Pancreas (tissue), 10 donors: ENCODE results near the gene PPM1B. TPM values are rescaled to one million over a fixed set of nuclear protein-coding genes. Genes with fewer than 3 reads are reported as not detected.
"Not testable (repeated sequence)": the region's sequence is repeated elsewhere in the genome, so short reads cannot be mapped to it uniquely, and the experiment has no call there.

Experiments
- ATAC-seq, 4 donors: fragments of 200-7000 bp; cut with Tn5 transposase; one replicate each; pipeline versions ENCODE4 v1.8.0 to v1.9.1; 2020; ENCODE audit warnings: mild to moderate bottlenecking in 4 of 4, moderate library complexity in 4 of 4
- DNase-seq, 6 donors: peaks; one replicate each; pipeline ENCODE4 v3.0.0-alpha.2; 2020
- FAIRE-seq: peaks from 2 replicates; lab custom pipeline; 2012; peaks lifted over from hg19 to GRCh38; lab: Jason Lieb, UNC
- H3K27ac ChIP-seq, 4 donors: fragments of 200-600 bp; sonication (generic); 1 replicate in 3 of 4; 2 replicates in 1 of 4; pipeline versions ENCODE4 v1.5.0 to v1.8.0; 2020
- H3K27me3 ChIP-seq, 4 donors: fragments of 200-600 bp; one replicate each; pipeline ENCODE4 v1.8.0; 2021
- H3K36me3 ChIP-seq, 3 donors: fragments of 200-600 bp; sonication (generic) in 1 of 3; one replicate each; pipeline versions ENCODE4 v1.5.0 to v1.8.0; 2020 to 2021
- H3K4me1 ChIP-seq, 3 donors: fragments of 200-600 bp; one replicate each; pipeline ENCODE4 v1.8.0; 2021
- H3K4me3 ChIP-seq, 4 donors: fragments of 200-600 bp; sonication (generic) in 2 of 4; one replicate each; pipeline versions ENCODE4 v1.5.0 to v1.8.0; 2020 to 2021
- H3K9me3 ChIP-seq, 4 donors: fragments of 200-600 bp; one replicate each; pipeline ENCODE4 v1.8.0; 2021
- CTCF ChIP-seq, 4 donors: fragments of 200-600 bp; sonication (generic) in 3 of 4; IDR thresholded peaks; one replicate each; pipeline versions ENCODE4 v1.5.0 to v1.8.0; 2021; ENCODE audit warnings: antibody characterized with exemption in 4 of 4
- whole genome bisulfite sequencing, 2 donors: extraction: QIAGEN DNeasy Blood & Tissue Kit; methylation state at CpG; one replicate each; pipeline ENCODE4 v1.1.7; 2013; 5-methylcytosine and 5-hydroxymethylcytosine counted together
- intact Hi-C, 3 donors: fragments of 100-400 bp; cut with DNase I; formaldehyde crosslinking; loops; one replicate each; pipeline versions ENCODE4 v1.11.1 to v1.14.2; 2022
- polyA plus RNA-seq, 2 donors: library from polyadenylated mRNA; stranded (reverse); fragments of 200-250 nt; gene quantifications; one replicate each; pipeline ENCODE4 v1.2.3, GENCODE V29; 2013
- total RNA-seq, 6 donors: library from RNA; stranded (reverse); fragmentation: NEBNext Ultra II Directional in 4 of 6; extraction: Animal tissue kit (Norgen Biotek cat#: 25700) in 4 of 6; gene quantifications; one replicate each; pipeline versions ENCODE4 v1.2.1 to v1.2.4, GENCODE V29; 2021 to 2023
- donor health status: healthy with polysubstance abuse.
- donor health status: DM: no; HTN: no; CAD: no; lungs with moderate emphysema.
- donor health status: DM: no; HTN: no; CAD: no.
- donor health status: control.
- donor health status: control.
- donor health status: Bipolar disorder and iron deficiency.
- donor health status: DM: yes; HTN: yes; CAD: no.
- donor health status: DM: no; HTN: no; CAD: no.
- donor health status: DM: no; HTN: no; CAD: no.
- donor health status: DM: yes; HTN: yes; CAD: no.

PPM1B gene
- total and polyA plus RNA-seq, 8 donors: 12.0 to 28.5 (median 19.7) TPM

GRCh38 chr2:44205169-44205568 lies 36.5 kb downstream of the PPM1B start:
- H3K27me3 ChIP-seq: no peaks in the 10 kb centered on the region
- peaks cover 0 to 4% (median 0%) of the 10 kb centered on the region in 3 donors for H3K36me3 ChIP-seq
- H3K9me3 ChIP-seq: no peaks in the 10 kb centered on the region
- 80 to 88% methylated on average over 1 of the region's 1 CpG for WGBS, 2 donors
- intact Hi-C loops: no loop called here
- ATAC-seq (no peak), DNase-seq (no peak), FAIRE-seq (no peak)
- no peak overlapping the region for H3K4me3 ChIP-seq
- no peaks in the 10 kb centered on the region for H3K4me1 ChIP-seq
- no peak for TF ChIP-seq CTCF (IDR thresholded peaks at IDR 0.05)
- H3K27ac ChIP-seq: no peak overlapping the region

GRCh38 chr2:44207102-44207501 lies 38.4 kb downstream of the PPM1B start:
- WGBS, 2 donors: 95 to 96% methylated on average over 2 of the region's 2 CpGs
- H3K27me3 ChIP-seq: no peaks in the 10 kb centered on the region
- H3K4me3 ChIP-seq: no peak overlapping the region
- no peaks in the 10 kb centered on the region for H3K4me1 ChIP-seq
- no peak overlapping the region for H3K27ac ChIP-seq
- FAIRE-seq (no peak), ATAC-seq (no peak), DNase-seq (no peak)
- no peaks in the 10 kb centered on the region for H3K9me3 ChIP-seq
- H3K36me3 ChIP-seq: peaks cover 0 to 6% (median 0%) of the 10 kb centered on the region in 3 donors
- TF ChIP-seq CTCF (IDR thresholded peaks at IDR 0.05): no peak
- intact Hi-C loops: no loop called here

GRCh38 chr2:44207648-44208047 lies 39.0 kb downstream of the PPM1B start:
- WGBS, 2 donors: 97 to 99% methylated on average over 8 of the region's 8 CpGs
- ATAC-seq, H3K27me3 ChIP-seq, H3K4me1 ChIP-seq, H3K36me3 ChIP-seq, DNase-seq, H3K4me3 ChIP-seq, FAIRE-seq, H3K9me3 ChIP-seq, H3K27ac ChIP-seq, intact Hi-C loops: not testable (repeated sequence)

GRCh38 chr2:44210362-44210761 lies 41.7 kb downstream of the PPM1B start:
- ATAC-seq (no peak), DNase-seq (no peak), FAIRE-seq (no peak)
- 86 to 93% methylated on average over 2 of the region's 2 CpGs for WGBS, 2 donors
- peaks cover 0 to 4% (median 0%) of the 10 kb centered on the region in 3 donors for H3K4me1 ChIP-seq
- no peak overlapping the region for H3K4me3 ChIP-seq
- intact Hi-C loops: no loop called here
- no peaks in the 10 kb centered on the region for H3K27me3 ChIP-seq
- no peaks in the 10 kb centered on the region for H3K9me3 ChIP-seq
- H3K27ac ChIP-seq: no peak overlapping the region
- peaks cover 0 to 6% (median 0%) of the 10 kb centered on the region in 3 donors for H3K36me3 ChIP-seq
- TF ChIP-seq CTCF (IDR thresholded peaks at IDR 0.05): no peak

GRCh38 chr2:44211183-44211582 lies 42.5 kb downstream of the PPM1B start:
- TF ChIP-seq CTCF (IDR thresholded peaks at IDR 0.05): no peak
- no peak for FAIRE-seq

More at GRCh38 chr2:44211183-44211582, 42.5 kb downstream of the PPM1B start:
- no peak for DNase-seq
- ATAC-seq: peak in 2 of 4 donors; percentile 26 to 43
- Histone ChIP-seq H3K27ac (no peak overlapping the region), H3K9me3 (no peaks in the 10 kb centered on the region), H3K4me1 (peaks cover 0 to 9% (median 4%) of the 10 kb centered on the region in 3 donors), H3K27me3 (no peaks in the 10 kb centered on the region), H3K4me3 (no peak overlapping the region), H3K36me3 (peaks cover 0 to 6% (median 0%) of the 10 kb centered on the region in 3 donors)
- intact Hi-C loops: no loop called here
